Left ventricle myocardium superior (tissue), 1 donor: Measurements from ENCODE around the gene CD3G. TPM values are rescaled to one million over a fixed set of nuclear protein-coding genes. Genes with fewer than 3 reads are reported as not detected.
"Not testable (repeated sequence)": the region's sequence is repeated elsewhere in the genome, so short reads cannot be mapped to it uniquely, and the experiment has no call there.

Source experiments
- ATAC-seq: fragments of 200-7000 bp; cut with Tn5 transposase; one replicate; pipeline ENCODE4 v1.9.1; 2020; ENCODE audit warnings: mild to moderate bottlenecking, moderate library complexity
- DNase-seq: peaks from one replicate; pipeline ENCODE4 v3.0.0-alpha.2; 2020
- intact Hi-C: fragments of 100-400 bp; cut with micrococcal nuclease; formaldehyde crosslinking; loops from one replicate; pipeline ENCODE4 v1.11.0; 2022
- long read RNA-seq: library from polyadenylated mRNA; unstranded; transcript quantifications from one replicate; pipeline ENCODE4 v2.0.0, GENCODE V29; 2021
- total RNA-seq: library from RNA; stranded (reverse); fragmentation: NEBNext Ultra II Directional; extraction: Animal tissue kit (Norgen Biotek cat#: 25700); gene quantifications from one replicate; pipeline ENCODE4 v1.2.1, GENCODE V29; 2021
- donor health status: DM: no; HTN: yes; CAD: no; lungs with severe emphysema.

Gene CD3G
- 0.27 TPM for total RNA-seq
- long read RNA-seq, result 0 reads

DNA sequence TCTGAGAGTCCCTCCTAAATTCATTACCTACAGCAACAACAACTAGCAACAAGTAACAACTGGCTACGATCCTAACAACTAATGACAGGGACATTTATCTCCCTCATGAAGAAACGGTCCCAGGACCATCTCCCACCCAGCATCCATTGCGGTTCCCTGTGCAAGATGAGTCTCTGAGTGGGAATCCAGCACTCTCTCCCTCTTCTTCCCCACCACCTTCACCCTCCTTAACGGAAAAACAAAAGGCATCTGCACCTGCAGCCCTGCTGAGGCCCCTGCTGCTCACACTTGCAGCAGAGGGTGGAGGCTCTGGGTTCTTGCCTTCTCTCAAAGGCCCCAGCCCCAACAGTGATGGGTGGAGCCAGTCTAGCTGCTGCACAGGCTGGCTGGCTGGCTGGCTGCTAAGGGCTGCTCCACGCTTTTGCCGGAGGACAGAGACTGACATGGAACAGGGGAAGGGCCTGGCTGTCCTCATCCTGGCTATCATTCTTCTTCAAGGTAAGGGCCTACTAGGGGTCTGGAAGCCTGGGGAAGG lies at the start of gene CD3G:
Gene CD3G, plus strand, starts transcription at position 364 of the 535 bp plus-strand sequence. Its CDS starts 80 bp downstream, at position 444.
- DNase-seq, result no peak
- no peak for ATAC-seq
- intact Hi-C loops, result loop anchor here (10.0 kb wide), 1 partner anchor 139 kb away; no protein-coding TSS in a partner anchor

GRCh38 chr11:118295199-118295598 lies 48.9 kb upstream of the CD3G start:
- no peak for DNase-seq
- intact Hi-C loops, result no loop called here
- no peak for ATAC-seq

- DNase-seq (no peak), ATAC-seq (peak; percentile 25)
- intact Hi-C loops, result no loop called here
These were observed 48.2 kb upstream of the CD3G start for GRCh38 chr11:118295815-118296454.

DNA sequence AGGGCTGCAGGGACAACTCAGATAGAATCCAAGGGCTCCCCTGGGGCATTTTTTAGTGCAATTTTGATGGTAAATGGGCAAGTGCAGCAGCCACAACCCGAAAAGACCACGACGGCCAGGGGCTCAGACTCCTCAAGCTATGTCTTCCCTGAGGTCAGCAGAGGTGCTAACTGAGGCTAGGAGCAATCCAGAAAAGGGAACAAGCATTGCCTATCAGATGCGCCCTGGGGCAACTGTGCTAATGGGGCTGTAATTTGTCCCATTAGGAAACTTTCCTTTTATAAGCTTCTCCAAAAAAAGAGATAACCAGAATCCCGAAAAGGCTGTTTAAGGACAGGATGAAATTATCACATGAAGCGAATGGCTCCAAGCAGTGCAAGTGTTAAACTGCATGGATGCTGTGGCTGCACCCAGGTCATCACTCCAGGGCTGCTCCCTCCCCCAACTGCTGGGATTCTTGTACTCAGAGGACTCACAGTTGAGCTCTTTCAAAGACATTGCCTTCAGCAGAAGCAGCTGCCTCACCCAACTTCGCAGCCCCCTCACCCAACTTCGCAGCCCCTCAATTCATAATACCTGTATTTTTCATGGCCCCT lies 42.4 kb upstream of the CD3G start:
- intact Hi-C loops, result no loop called here
- DNase-seq, result no peak
- no peak for ATAC-seq

- intact Hi-C loops, result no loop called here
- DNase-seq, result no peak
- no peak for ATAC-seq
These were observed 39.9 kb upstream of the CD3G start for GRCh38 chr11:118304227-118304567.

GRCh38 chr11:118304568-118305248 lies 39.4 kb upstream of the CD3G start, which contains the start of gene CD3E:
TSS of gene CD3E (plus strand) at chr11:118304730. CDS start at chr11:118304953, 223 bp downstream.
- DNase-seq (no peak), ATAC-seq (no peak)
- intact Hi-C loops, result no loop called here

GRCh38 chr11:118305726-118306125 lies 38.4 kb upstream of the CD3G start:
- intact Hi-C loops, result no loop called here
- DNase-seq, result no peak
- ATAC-seq, result no peak

GRCh38 chr11:118306556-118306955 lies 37.6 kb upstream of the CD3G start:
- intact Hi-C loops, result no loop called here

DNA sequence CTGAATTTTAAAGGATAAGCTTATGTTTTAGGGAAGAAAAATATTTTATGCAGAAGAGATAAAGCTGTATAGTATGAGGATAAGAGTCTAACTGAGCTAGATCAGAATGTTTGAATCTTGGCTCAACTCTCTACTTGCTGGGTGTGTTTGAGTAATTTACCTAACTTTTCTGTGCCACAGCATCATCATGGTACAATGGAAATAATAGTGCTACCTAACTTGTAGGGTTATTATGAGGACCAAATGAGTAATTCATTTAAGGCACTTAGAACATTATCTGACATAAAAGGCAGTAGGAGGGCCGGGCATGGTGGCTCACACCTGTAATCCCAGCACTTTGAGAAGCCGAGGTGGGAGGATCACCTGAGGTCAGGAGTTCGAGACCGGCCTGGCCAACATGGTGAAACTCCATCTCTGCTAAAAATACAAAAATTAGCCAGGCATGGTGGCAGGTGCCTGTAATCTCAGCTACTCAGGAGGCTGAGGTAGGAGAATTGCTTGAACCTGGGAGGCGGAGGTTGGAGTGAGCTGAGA lies 35.1 kb upstream of the CD3G start:
- intact Hi-C loops, ATAC-seq, DNase-seq: not testable (repeated sequence)

More at GRCh38 chr11:118306556-118306955, 37.6 kb upstream of the CD3G start:
- DNase-seq (no peak), ATAC-seq (no peak)

GRCh38 chr11:118310271-118310670 lies 33.9 kb upstream of the CD3G start:
- no peak for ATAC-seq
- intact Hi-C loops, result no loop called here
- DNase-seq, result no peak

DNA sequence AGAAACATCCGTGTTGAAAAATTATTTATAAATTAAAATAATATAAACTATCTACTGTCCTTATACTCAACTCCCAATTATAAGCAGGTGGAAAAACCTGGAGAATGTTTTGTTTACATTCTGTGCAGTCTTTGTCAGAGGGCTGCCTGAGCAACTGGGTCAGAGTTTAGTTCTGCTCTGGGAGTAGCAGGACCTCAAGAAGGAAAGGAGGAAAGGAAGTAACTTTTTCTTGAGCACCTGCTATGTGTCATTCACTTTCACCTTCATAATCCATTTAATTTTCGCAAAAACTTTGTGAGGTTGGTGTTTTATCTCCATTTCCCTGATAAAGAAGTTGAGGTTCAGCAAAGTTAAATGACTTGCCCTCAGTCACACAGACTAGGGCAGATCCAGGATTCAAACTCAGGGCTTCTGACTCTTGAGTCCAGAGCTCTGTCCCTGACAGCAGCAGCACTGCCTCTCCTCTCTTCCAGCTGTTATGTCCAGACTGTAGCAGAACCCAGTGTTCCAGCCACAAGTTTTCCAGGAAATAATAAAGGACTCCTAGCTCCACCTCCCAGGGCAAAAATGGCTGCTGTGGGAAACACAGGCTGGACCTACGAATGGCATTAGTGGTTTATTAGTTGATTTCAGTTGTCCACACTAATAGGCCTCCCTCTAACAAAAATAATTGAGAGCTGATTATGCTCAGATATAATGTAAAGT lies 33.2 kb upstream of the CD3G start:
- no peak for ATAC-seq
- no peak for DNase-seq
- intact Hi-C loops, result no loop called here

DNA sequence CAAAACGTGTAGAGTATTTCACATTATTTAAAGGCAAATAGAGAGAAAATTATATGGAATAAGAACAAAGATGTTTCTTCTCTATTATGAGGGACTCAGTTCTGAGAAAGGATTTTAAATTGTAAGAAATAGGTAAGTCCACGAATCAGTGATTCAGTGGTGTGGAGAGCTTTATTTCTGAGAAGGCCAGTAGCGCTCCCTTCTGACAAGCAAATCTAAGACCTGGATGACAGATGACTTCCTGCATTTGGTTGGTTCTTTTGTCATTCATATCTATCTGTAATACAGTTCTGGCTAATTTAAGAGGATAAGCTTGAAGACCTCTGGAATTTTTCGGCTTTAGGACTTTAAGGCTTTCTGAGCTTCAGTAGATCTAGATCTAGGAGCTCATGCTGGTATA lies 32.6 kb upstream of the CD3G start:
- intact Hi-C loops, result no loop called here
- DNase-seq, result no peak
- no peak for ATAC-seq

- intact Hi-C loops, result no loop called here
- ATAC-seq (no peak), DNase-seq (no peak)
These were observed 31.8 kb upstream of the CD3G start for GRCh38 chr11:118312328-118312727.

- DNase-seq (no peak), ATAC-seq (no peak)
- intact Hi-C loops, result no loop called here
These were observed 30.9 kb upstream of the CD3G start for GRCh38 chr11:118313242-118313641.

DNA sequence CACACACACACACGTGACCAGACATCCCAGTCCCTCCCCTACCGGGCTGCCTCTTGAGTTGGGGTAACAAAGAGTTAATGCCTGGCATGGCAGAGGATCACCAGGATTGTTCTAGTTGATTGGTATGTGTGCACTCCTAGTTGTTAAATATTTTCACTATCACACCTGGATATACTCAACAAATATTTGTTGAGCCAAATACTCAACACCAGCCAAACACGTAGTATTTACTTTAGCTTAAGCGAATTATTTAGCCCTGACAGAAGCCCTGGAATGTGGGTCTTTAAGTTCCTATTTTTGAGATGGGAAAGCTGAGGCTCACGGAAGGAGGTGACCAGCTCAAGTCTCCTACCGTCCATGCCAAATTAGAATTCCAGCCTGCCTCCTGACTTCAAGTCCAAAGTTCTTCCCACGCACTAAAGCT lies 29.1 kb upstream of the CD3G start:
- intact Hi-C loops, result no loop called here
- DNase-seq (no peak), ATAC-seq (no peak)

DNA sequence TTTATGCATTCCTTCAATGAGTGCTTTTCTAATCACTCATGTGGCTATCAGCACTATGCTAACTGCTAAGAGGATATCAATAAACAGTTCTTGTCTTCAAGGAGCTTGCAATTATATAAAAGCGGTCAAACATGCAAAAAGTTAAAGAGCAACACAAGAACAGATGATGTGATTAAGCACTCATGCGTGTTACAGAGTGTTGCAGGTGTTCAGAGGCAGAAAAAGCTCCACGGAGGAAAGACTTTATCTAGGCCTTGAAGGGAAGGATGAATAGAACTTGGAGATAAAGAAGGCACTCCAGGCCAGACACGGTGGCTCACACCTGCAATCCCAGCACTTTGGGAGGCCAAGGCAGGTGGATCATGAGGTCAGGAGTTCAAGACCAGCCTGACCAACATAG lies 26.0 kb upstream of the CD3G start:
- intact Hi-C loops, result no loop called here
- ATAC-seq, result no peak
- no peak for DNase-seq

- intact Hi-C loops, result no loop called here
- DNase-seq (no peak), ATAC-seq (no peak)
These were observed 25.4 kb upstream of the CD3G start for GRCh38 chr11:118318581-118319336.

DNA sequence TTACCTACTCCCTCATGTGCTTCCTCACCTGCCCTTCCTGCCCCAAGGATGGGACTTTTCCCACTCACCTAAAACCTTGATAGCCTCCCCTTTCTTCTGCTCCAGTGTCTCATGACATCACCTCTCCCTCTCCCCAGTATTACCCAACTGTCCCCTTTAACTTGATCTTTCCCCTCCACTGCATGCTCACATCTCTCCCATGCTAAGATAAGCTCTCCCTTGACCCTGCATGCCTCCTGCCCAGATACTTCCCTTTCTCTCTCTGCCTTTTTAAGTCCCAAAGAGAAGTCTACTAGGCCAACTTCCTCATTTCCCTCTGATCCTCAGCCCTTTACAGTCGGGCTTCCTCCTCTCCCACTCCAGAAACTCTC lies 24.8 kb upstream of the CD3G start:
- DNase-seq (no peak), ATAC-seq (peak; percentile 43)
- intact Hi-C loops, result no loop called here

DNA sequence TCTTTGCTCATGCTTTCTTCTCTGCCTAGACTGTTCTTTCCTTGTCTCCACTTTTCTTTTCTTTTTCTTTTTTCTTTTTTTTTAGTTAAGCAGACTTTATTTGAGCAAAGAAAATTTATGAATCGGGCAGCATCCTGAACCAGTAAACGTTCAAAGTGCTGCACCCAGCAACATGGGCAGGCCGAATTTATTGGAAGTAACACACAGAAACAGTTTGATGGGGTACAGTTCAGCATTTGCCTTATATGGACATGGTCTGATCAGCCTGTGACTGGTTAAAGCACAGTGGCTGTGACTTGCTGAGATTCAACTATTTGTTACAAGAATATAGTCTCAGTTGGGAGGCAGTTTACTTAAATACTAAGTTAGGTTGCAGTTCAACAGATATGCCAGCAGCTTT lies 23.6 kb upstream of the CD3G start:
- intact Hi-C loops, result no loop called here
- ATAC-seq (no peak), DNase-seq (no peak)
